GM08714 (cell line): ENCODE results near the gene COG2.

ENCODE experiments used
- H3K4me3 ChIP-seq: fragments of 200-500 bp; sonication (Bioruptor generic); 2 replicates; pipeline ENCODE4 v1.5.1; 2014; ENCODE audit warnings: mild to moderate bottlenecking, low read length, inconsistent platforms
- ZNF274 ChIP-seq: IDR thresholded peaks from 2 replicates; pipeline ENCODE4 v1.6.1; 2012; ENCODE audit warnings: mild to moderate bottlenecking, low read depth, low read length

The COG2 gene

DNA sequence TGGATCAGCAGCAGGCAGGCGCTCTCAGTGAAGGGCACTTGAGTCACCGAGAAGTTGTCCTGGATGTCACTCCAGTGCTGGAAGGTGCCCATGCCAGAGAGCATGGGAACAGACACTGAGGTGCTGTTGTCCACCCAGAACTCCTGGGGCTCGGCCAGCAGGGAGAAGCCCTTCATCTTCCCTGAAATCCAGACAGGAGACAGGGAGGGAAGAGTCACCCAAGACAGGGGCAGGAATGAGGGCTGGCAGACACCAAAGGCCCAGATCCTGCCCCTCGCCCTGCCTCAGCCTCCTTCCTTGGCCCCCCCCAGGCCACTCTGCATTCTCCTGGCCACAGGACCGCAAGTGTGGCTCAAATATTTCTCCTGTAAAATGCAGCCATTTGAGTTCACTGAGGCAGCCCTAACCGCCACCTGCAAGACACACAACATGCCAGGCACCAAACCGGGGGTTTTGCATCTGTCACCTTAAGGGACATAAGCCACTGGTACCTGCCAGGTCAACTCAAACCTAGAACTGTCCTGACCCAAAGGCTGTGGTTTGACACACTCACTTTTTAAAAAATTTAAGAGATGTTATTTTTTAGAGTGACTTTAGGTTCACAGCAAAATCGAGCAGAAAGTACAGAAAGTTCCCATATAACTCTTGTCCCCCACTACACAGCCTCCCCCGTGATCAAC lies 63.9 kb downstream of the COG2 start:
- TF ChIP-seq ZNF274: no peak

DNA sequence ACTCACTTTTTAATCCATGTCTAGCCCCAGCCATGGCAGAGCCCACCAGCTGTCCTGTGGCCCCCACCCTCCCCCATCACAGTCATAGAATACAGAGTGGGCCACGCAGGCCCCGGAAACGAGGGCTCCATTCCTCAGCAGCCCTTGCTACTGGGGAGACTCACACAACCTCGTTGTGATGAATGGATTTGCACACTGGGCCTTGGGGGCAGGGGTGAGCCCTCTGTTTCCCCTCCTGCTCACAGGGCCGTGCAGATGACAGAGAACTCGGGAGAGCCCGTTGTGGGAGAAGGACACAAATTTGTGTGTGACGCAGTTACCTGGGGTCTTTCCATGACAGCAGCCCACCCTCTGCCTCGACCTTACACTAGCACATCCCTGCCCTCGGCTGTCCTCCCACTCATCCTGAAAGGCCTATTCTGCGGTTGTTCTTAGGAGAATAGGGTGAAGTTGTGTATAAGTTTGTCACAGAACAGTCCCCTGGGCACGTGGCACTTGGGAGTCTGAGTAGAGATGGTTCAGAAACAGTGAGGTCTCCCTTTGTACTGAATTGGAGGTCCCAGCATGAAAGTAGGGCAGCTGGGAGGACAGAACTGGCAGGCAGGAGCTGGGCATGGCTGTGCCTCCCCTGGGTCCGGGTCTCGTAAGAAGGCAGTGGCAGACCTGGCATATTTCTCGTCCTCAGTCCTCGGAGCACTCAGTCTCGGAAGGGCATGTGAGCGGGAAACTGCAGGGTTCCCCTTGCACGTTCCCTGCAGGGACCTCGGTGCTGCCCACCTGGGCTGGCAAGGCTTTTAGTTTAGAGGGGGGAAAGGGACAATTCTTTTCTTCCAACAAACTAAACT lies 64.8 kb downstream of the COG2 start:
- no peak for TF ChIP-seq ZNF274
- no peak overlapping the region for H3K4me3 ChIP-seq

More for the DNA sequence above, 63.9 kb downstream of the COG2 start:
- no peak overlapping the region for H3K4me3 ChIP-seq

DNA sequence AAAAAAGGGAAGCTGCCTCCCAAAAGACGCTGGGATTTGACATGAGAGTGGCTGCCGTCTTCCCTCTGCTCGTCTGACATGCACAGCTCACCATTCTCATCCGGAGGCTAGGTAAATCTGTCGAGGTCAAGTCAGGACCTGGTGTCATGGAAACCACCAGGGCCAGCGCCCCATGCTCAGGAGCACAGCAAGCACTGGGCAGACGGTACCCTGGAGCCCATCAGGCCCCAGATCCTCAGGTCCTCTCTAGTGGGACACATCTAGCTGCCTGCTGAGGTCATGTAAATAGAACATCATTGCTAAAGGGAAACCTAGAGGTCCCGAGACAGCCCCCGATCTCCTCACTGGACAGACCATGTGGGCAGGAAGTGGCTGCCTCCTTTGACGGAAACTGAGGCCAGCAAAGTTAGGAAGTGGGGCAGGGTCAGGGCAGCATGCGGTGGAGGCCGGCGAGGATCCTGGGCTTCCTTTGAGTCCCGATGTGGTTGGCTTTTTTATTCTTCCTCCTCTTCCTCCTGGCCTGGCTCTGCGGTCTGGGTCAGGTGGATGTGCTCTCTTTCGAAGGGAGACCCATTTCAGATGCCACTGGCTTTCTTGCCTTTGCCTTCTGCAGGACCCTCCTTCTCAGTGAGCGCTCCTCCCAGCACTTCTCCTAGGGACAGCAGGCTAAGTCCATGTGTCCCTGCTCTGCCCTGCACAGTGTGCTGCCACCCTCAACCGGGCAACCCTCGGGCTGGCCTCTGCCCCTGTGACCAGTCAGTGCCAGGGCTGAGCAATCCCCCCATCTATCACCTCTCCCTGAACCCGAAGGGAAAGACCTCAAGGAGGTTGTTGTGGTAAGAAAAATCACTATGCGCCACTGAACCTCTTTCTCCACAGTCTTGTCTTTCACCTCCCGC lies 65.7 kb downstream of the COG2 start:
- no peak overlapping the region for H3K4me3 ChIP-seq
- TF ChIP-seq ZNF274: no peak

DNA sequence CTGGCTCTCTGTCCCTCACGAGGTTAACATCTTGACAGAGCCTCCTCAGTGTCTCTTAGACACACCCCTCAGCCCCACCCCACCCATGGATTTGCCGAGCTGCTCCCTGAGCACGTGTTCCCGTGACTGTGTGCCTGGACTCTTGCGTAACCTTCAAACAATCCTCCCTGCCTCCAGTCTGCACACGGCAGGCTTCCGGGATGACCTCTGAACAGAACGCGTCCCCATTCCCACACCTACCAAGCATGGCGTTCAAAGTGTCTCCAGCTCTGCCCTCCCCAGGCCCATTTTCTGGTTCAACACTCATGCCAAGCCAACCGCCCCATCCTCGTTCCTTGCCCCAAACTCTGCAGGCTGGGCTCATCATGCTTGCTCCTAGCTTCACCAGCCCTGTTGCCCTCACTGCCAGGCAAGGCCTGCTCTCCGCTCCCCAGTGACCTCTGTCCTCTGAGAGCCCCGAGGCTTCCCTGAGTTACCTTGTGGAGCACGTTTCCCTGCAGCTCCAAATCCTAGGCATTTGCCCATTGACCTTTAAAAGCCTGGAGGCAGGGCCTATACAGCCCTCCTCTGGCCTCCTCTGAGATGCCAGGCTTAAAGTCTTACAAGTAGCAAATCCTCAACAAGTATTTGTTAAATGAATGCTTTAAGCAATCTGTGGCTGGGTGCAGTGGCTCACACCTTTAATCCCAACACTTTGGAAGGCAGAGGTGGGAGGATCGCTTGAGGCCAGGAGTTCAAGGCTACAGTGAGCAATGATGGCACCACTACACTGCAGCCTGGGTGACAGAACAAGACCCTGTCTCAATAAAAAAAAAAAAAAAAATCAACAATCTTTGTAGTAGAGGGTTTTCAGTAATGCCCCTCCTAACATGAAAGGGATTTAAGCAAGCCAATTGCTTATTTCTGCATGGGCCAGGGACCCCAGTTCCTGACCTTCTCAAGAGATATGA lies 66.6 kb downstream of the COG2 start:
- TF ChIP-seq ZNF274: no peak
- H3K4me3 ChIP-seq: no peak overlapping the region

DNA sequence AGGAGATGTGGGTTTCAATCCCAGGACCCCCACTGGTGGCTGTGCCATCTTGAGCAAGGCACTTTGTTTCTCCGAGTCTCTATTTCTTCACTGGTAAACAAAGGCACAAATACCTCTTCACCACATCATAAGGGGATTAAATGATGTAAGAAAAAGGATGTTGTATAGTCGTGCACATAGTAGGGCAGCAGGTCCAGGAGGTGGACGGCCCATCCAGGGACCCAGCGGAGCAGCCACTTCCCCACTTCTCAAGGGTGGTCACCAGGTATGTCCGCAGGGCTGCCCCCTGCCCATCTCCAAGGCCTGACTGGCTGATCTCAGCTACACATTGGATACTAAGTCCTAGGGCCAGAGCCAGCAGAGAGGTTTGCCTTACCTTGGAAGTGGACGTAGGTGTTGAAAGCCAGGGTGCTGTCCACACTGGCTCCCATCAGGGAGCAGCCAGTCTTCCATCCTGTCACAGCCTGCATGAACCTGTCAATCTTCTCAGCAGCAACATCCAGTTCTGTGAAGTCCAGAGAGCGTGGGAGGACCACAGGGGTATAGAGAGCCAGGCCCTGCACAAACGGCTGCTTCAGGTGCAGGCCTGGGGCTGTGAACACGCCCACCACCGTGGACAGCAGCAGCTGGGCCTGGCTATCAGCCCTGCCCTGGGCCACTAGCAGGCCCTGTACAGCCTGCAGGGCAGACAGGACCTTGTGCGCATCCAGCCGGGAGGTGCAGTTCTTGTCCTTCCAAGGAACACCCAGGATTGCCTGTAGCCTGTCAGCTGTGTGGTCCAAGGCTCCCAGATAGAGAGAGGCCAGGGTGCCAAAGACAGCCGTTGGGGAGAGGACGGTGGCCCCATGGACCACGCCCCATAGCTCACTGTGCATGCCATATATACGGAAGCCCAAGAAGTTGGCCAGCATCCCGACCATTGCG lies 67.6 kb downstream of the COG2 start:
- no peak overlapping the region for H3K4me3 ChIP-seq
- TF ChIP-seq ZNF274: no peak

DNA sequence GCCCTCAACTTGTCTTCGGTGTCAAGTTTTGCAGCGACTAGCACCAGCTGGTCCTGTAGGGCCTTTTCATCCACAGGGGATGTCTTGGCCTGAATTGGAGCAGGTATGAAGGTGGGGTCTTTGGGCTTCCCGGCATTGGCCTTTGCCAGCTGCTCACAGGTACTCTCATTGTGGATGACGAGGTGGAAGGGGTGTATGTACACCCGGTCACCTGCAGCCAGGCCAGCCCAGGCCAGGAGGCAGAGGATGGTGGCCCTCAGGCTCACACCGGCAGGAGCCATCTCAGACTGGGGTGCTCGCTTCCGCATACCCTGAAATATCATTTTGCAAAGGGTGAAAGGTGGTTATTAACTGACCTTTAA lies 68.2 kb downstream of the COG2 start:
- H3K4me3 ChIP-seq: no peak overlapping the region
- no peak for TF ChIP-seq ZNF274

DNA sequence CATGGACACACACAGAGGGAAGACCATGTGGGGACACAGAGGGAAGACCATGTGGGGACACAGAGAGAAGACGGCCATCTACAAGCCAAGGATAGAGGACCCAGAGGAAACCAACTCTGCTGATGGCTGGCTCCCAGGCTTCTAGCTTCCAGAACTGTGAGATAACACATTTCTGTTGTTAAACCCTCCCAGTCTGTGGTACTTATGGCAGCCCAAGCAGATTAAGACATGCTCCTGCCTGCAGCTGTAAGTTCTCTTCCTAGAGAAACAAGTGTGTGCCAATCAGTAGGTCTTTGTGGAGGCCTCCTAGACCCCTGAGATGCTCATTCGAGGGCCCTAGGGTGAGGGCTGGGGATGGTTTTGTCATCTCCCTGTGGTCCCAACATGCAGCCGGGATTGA lies 69.0 kb downstream of the COG2 start:
- H3K4me3 ChIP-seq: no peak overlapping the region
- TF ChIP-seq ZNF274: no peak

DNA sequence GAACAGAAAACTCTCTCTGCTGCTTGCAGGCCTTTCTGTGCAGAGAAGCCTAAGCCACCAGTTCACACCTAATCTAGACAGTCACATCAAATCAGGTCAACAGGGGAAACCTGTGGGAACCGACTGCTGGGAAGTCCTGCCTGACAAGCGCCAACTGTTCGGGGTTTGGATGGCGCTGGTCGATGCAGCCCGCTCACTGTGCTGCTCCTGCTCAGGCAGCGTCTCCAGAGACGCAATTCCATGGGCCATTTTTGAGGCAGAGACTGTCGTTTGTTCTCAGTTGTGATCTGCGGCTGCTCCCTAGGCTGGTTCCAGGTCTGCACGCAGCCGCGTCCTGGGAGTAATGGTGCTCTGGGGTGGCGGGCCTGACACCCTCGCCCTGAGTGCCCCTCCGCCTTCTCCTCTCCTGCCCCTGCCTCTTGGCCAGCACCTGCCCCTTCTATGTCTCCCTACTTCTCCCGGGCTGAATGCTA lies 70.2 kb downstream of the COG2 start:
- H3K4me3 ChIP-seq: no peak overlapping the region
- TF ChIP-seq ZNF274: no peak

DNA sequence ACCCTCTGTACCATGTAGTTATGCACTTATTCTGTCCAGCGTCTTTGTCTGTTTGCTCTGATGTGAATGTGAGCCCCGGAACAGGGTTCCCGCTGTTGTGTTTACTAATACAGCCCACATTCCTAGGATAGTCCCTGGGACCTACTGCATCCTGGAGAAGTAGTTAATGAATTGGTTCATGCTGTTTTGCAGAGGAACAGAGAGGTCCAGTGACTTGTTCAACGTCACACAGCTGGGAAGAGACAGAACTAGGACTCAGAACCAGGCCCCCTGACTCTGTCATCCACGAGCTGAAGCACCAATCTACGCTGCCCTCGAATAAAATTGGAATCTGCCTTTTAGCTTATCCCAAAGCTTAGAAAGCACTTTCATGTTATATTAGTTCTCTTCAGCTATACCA lies 70.9 kb downstream of the COG2 start:
- no peak for TF ChIP-seq ZNF274
- no peak overlapping the region for H3K4me3 ChIP-seq

DNA sequence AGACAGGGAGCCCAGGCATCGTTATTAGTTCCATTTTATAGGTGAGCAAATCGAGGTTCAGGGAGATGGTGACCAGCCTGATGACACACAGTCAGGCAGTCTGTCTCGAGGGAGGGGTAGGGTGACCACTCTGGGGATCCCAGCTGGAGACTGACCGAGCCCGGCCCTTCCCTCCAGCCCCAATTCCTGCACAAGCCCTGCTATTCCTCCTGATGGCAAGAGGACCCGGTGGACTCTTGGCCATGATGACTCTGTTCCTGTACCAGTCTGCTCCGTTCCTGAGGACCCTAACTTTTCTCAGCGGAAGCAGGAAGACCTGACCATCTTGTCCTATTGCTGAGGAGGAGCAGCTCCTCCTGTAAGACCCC lies 71.2 kb downstream of the COG2 start:
- H3K4me3 ChIP-seq: no peak overlapping the region
- TF ChIP-seq ZNF274: no peak

DNA sequence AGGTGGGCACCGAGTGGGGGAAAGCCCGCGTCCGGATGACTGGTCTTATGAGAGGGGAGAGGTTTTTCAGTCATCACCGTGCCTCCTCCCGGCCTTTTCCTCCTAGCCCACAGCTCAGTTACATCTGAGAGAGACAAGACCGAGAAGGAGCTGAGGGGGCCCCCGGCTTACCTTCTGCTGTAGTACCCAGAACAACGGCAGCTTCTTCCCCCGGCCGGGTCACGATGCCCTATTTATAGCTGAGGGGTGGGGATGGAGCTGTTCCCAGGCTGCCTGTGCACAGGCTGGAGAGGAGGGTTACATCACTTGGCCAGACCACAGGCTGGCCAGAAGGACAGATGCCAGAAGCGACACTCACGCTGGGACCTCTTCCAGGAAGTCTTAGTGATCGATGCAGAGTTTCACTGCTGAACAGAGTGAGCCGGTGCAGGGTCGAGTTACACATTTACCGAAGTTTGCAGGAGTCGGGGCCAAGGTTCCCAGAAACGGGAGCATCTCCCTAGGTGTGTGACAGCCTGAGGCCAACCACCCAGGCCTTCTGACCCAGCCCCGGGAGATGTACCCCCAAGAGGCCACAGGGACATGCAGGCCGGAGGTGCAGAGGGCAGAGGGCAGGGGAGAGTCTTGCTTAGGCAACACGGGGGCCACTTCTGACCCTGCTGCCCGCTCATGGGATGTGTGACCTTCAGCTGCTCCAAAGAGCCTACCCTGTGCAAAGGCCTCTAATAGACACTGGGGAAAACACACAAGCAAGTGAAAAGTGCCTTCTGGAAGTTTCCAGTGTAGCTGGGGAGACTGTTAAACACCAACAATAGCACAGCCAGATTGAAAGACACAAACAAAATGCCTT lies 71.9 kb downstream of the COG2 start, which contains the start of gene AGT:
AGT (minus strand) TSS at position 208 of the 850 bp plus-strand sequence. CDS start 3,299 bp downstream, outside the sequence.
- H3K4me3 ChIP-seq: no peak within 1 kb of the TSS
- no peak for TF ChIP-seq ZNF274
